ENCODE data around the gene NECAB2.

- TF ChIP-seq, protein P1, sequence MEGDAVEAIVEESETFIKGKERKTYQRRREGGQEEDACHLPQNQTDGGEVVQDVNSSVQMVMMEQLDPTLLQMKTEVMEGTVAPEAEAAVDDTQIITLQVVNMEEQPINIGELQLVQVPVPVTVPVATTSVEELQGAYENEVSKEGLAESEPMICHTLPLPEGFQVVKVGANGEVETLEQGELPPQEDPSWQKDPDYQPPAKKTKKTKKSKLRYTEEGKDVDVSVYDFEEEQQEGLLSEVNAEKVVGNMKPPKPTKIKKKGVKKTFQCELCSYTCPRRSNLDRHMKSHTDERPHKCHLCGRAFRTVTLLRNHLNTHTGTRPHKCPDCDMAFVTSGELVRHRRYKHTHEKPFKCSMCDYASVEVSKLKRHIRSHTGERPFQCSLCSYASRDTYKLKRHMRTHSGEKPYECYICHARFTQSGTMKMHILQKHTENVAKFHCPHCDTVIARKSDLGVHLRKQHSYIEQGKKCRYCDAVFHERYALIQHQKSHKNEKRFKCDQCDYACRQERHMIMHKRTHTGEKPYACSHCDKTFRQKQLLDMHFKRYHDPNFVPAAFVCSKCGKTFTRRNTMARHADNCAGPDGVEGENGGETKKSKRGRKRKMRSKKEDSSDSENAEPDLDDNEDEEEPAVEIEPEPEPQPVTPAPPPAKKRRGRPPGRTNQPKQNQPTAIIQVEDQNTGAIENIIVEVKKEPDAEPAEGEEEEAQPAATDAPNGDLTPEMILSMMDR (IDR thresholded peaks at IDR 0.05), result no peak
- no peak for TF ChIP-seq POLR2AphosphoS5 (IDR thresholded peaks at IDR 0.05)
Measured at GRCh38 chr16:84048871-84049270, 80.8 kb downstream of the NECAB2 start.

Data from prostate gland (tissue), 2 donors.